ENCODE results near the gene PIP5K1B.
"Not testable (repeated sequence)": the region's sequence is repeated elsewhere in the genome, so short reads cannot be mapped to it uniquely, and the experiment has no call there.

The PIP5K1B gene

DNA sequence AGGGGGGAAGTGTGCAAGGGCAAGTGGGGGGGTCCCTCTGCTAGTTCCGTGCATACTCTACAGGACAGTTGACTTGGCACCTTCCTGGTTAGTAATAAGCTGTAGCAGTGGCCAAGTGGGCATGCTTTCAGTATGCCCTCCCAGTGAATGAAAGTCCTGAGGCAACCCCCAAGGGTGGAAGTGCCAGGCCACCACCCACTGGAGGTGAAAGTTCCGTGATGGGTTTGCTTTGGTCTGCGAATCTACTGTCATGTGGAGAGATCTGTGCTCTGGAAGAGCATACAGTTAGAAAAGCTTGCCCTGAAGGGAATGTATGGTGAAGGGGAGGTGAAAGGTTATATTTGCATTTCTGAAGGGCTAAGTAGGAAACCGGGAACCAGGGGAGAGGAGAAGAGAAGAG lies 340.8 kb downstream of the PIP5K1B start:
- no peak overlapping the region for H3K4me3 ChIP-seq (ENCODE audit: low read depth, low read length)

DNA sequence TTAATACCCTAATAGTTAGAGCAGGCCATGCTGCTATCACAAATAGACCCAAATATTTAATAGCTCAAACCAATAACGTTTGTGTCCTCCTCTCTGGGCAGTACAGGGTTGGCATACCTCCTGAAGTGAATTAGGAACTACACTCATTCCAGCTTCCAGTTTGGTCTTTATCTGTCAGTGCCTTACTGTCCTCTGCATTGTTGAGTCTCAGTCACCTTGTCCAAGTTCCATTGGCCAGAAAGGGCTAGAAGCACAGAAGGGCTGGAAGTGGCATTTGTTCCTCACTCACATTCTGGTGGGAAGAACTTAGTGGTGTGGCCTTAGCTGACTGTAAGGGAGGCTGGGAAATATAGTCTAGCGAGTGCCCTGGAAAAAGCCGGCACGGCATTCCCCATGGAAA lies 341.7 kb downstream of the PIP5K1B start:
- no peak overlapping the region for H3K4me3 ChIP-seq (ENCODE audit: low read depth, low read length)

DNA sequence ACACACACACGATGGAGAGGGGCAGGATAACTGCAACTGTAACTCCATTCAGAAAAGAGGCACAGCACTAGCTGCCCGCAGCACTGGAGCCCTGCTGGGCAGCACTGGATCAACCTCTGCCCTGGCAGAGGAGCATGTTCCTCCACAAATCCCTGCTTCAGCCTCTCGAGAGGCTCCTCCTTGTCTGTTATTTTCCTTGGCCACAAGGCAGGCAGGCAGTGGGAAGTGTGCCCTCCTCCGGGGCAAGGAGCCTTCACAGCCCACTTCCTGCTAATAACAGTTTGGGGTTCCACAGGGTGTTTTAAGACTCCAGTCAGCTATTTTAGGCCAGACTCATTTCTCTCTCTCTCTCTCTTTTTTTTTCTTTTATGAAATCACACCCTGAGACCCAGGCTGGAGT lies 342.3 kb downstream of the PIP5K1B start:
- no peak overlapping the region for H3K4me3 ChIP-seq (ENCODE audit: low read depth, low read length)

DNA sequence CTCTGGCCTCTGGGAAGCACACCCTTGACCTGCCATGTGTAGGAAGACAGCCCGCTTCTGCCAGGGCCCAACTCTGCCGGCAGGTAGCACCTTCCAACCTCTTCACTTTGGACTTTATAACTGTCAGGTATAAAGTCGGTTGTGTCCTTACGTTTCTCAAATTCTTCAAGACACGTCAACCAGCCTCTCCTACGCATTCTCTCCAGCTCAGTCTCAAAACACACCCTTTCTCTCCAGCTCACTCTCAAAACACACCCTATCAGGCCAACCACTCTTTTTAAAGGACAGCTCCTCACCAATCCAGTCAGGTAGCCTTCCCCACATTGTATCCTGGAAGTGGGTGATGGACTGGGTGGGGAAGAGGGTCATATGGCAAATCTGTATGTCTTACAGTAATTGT lies 344.1 kb downstream of the PIP5K1B start:
- H3K4me3 ChIP-seq (ENCODE audit: low read depth, low read length) = no peak overlapping the region

DNA sequence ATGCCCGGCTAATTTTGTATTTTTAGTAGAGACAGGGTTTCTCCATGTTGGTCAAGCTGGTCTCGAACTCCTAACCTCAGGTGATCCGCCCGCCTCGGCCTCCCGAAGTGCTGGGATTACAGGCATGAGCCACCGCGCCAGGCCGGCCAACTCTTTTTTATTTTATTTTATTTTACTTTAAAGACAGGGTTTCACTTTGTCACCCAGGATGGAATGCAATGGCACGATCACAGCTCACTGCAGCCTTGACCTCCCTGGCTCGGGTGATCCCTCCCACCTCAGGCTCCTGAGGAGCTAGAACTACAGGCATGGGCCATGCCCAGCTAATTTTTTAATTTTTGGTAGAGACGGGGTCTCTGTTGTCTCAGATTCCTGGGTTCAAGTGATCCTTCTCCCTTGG lies 345.9 kb downstream of the PIP5K1B start:
- not testable (repeated sequence) for H3K4me3 ChIP-seq (ENCODE audit: low read depth, low read length)

DNA sequence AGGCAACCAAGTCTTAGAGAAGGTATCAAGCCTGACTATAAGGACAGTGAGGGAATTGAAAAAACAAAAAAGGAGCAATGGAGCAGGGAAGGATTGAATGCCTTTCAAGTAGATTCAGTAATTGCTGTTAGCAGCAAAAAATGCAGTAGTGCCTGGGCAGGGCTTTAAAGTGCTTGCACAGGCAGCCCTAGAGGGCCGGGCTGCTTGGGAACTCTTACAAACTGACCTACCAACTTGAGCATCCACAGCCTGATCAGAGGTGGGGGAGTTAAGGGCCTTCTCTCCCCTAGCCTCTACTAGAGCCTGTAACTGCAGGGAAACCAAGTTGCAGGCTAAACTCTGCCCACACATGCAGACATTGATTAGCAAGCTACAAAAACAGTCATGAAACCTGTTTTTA lies 349.9 kb downstream of the PIP5K1B start:
- no peak overlapping the region for H3K4me3 ChIP-seq (ENCODE audit: low read depth, low read length)

DNA sequence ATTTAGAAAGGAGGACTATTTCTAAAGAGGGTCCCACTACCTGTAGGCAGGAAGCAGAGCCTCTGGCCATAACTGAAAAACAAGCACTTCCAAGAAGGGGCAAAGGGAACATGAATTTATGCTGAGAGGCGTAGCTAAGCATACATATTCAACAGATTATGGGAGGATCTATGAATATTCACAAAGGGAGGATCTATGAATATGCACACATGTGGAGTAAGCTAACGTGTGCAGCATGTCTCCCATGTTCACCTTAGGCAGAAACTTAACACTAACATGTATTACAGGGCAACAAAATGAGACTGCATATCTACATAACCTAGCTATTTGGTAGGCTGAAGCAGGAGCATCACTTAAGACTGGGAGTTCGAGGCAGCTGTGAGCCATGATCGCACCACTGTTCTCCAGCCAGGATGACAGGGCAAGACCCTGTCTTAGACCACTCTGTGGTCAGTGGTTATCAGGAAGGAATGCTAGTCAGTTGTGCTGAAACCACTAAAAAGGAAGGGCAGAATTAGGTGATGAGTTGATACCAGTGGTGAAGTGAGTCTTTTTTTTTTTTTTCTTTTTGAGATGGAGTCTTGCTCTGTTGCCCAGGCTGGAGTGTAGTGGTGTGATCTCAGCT lies 351.3 kb downstream of the PIP5K1B start:
- no peak overlapping the region for H3K4me3 ChIP-seq (ENCODE audit: low read depth, low read length)

DNA sequence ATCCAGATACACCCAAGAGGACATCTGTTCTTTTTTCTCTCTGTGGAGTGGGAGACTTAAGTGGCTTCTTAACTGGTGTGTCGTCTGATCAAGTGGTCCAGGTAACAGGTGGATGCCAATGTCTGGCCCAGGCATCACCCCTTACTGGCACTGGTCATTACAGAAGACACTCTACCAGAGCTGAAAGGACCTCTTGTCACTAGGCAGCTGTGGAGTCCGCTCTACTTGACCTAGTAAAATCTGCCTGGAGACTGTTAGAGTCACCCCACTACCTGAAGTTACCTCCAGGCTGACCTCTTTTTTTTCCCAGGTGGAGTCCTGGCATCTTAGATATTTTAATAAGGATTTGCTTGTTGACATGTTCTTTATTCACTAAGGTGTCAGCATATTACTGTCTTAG lies 353.1 kb downstream of the PIP5K1B start:
- H3K4me3 ChIP-seq (ENCODE audit: low read depth, low read length) = no peak overlapping the region
